Smooth muscle cell (in vitro differentiated cells): ENCODE results near the gene CACNA1B. TPM values are rescaled to one million over a fixed set of nuclear protein-coding genes. Genes with fewer than 3 reads are reported as not detected.

Experiments
- DNase-seq: peaks from one replicate; lab custom pipeline; 2025; ENCODE audit not compliant: unreplicated experiment; lab: John Stamatoyannopoulos, UW
- H2AFZ ChIP-seq: fragments of 200-600 bp; sonication (generic); 2 replicates; pipeline ENCODE4 v1.6.0; 2016; ENCODE audit warnings: antibody characterized with exemption, low read depth, mild to moderate bottlenecking
- H3F3A ChIP-seq: fragments of 200-600 bp; sonication (generic); 2 replicates; pipeline ENCODE4 v1.6.0; 2017; ENCODE audit warnings: antibody characterized with exemption, low read depth
- H3K27ac ChIP-seq: fragments of 200-600 bp; sonication (generic); 2 replicates; pipeline ENCODE4 v1.5.1; 2016; ENCODE audit warnings: low read depth, mild to moderate bottlenecking
- H3K27me3 ChIP-seq: fragments of 200-600 bp; sonication (generic); 2 replicates; pipeline ENCODE4 v1.6.1; 2016; ENCODE audit warnings: low read depth, mild to moderate bottlenecking
- H3K36me3 ChIP-seq: fragments of 200-600 bp; sonication (generic); 2 replicates; pipeline ENCODE4 v1.5.1; 2016; ENCODE audit warnings: low read depth
- H3K4me1 ChIP-seq: fragments of 200-600 bp; sonication (generic); 2 replicates; pipeline ENCODE4 v1.5.1; 2016; ENCODE audit warnings: low read depth
- H3K4me2 ChIP-seq: fragments of 200-600 bp; sonication (generic); 2 replicates; pipeline ENCODE4 v1.6.0; 2016; ENCODE audit warnings: mild to moderate bottlenecking
- H3K4me3 ChIP-seq: fragments of 200-600 bp; sonication (generic); 2 replicates; pipeline ENCODE4 v1.5.1; 2016; ENCODE audit warnings: mild to moderate bottlenecking
- H3K79me2 ChIP-seq: fragments of 200-600 bp; sonication (generic); 2 replicates; pipeline ENCODE4 v1.6.0; 2016; ENCODE audit warnings: low read depth, mild to moderate bottlenecking
- H3K9ac ChIP-seq: fragments of 200-600 bp; sonication (generic); 2 replicates; pipeline ENCODE4 v1.6.0; 2016; ENCODE audit warnings: low read depth
- H3K9me3 ChIP-seq: fragments of 200-600 bp; sonication (generic); replicated peaks from 2 replicates; pipeline ENCODE4 v1.5.1; 2016; ENCODE audit warnings: low read depth
- H4K20me1 ChIP-seq: fragments of 200-600 bp; sonication (generic); 2 replicates; pipeline ENCODE4 v1.6.0; 2016; ENCODE audit warnings: low read depth
- CTCF ChIP-seq: fragments of 200-600 bp; sonication (generic); IDR thresholded peaks from 2 replicates; pipeline ENCODE4 v1.5.1; 2017; ENCODE audit warnings: borderline replicate concordance, mild to moderate bottlenecking, antibody characterized with exemption; ENCODE audit not compliant: insufficient read depth, poor library complexity, severe bottlenecking
- WGBS: methylation state at CpG from one replicate; pipeline ENCODE4 v1.1.7; 2016; ENCODE audit warnings: low lambda C conversion rate; 5-methylcytosine and 5-hydroxymethylcytosine counted together
- polyA plus RNA-seq: library from polyadenylated mRNA; unstranded; fragments of >200 nt; fragmentation: Nextera tagmentation; extraction: Ambion mirVana; gene quantifications from 2 replicates; pipeline ENCODE4 v1.2.1, GENCODE V29; 2016
- total RNA-seq: library from RNA; depleted of rRNA; stranded (reverse); fragments of >200 nt; gene quantifications from 2 replicates; pipeline ENCODE4 v1.2.3, GENCODE V29; 2014

Gene CACNA1B
- total and polyA plus RNA-seq, 2 experiments from 2014 or later = 0.09 to 0.23 TPM

DNA sequence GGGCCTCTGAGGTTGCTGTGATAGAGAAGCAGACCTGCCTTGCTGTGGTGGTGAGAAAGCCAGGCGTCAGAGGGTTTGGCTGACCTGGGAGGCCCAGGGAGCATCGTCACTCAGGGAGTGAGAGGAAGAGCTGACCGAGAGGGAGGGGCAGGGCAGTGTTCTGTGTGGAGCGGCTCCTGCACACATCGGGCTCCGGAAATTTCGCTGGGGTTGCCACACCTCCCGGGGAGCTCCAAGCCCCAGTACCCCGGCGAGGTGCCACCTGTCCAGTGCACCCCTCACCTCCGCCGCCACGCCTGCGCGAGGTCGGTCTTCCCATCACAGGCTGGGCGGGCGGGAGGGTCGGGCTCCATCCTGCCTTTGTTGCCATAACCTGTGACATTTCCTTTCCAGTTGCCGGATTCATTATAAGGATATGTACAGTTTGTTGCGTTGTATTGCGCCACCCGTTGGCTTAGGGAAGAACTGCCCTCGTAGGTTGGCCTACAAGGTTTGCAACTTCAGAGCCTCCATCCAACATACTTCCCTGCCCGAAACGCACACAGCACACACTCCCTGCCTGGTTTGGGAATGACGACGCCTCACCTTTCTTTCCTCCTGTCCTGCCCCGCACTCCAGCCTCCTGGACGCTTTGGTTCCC lies 223.2 kb downstream of the CACNA1B start:
- DNase-seq = no peak
- 96% methylated on average over 29 of the region's 30 CpGs for WGBS

DNA sequence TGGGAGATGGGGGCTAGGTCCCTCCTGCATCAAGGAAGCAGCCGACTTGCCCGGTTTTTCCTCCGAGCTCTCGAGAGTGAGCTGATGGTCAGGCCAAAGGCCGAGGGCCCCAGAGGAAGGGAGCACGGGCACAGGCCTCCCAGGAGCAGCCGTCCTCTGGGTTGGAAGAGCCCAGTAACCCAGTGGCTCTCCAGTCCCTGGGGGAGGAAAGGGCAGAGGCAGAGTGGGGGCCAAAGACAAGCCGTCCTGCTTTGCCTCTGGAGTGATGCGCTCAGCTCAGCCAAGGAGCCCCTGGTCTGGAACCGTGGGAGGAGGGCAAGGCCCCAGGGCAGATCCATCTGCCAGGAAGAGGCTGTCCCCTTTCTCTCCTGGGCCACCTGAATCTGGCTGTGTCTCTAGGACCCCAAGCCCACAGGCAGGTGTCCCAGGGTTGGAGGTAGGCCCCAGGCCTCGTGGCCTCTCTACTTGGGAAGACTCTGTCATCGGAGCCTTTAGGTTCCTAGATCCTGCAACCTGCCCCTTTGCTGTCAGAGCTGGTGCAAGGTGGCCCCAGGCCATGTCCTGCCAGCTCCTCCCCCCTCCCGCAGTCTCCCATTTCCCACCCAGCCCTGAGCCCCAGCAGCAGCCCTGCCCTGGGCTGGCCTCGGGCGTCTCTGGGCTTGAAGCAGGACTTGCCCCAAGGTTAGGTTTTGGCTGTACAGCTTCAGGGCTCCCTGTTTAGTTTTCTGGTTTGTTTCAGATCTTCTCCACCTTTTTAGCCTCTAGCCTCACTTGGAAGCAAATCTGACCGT lies 224.1 kb downstream of the CACNA1B start:
- Histone ChIP-seq H3K27ac (no peak overlapping the region), H4K20me1 (no peaks in the 10 kb centered on the region), H3K4me3 (no peak overlapping the region), H3K36me3 (no peaks in the 10 kb centered on the region), H3K4me2 (no peak overlapping the region), H2AFZ (no peak overlapping the region), H3K79me2 (no peaks in the 10 kb centered on the region), H3K9ac (no peak overlapping the region), H3F3A (no peaks in the 10 kb centered on the region), H3K4me1 (peaks cover 4% of the 10 kb centered on the region), H3K9me3 (no peaks in the 10 kb centered on the region), H3K27me3 (no peaks in the 10 kb centered on the region)
- TF ChIP-seq CTCF = no peak
- 95% methylated on average over 16 of the region's 16 CpGs for WGBS
- no peak for DNase-seq

More for the DNA sequence above, 223.2 kb downstream of the CACNA1B start:
- H4K20me1 ChIP-seq = no peaks in the 10 kb centered on the region
- no peaks in the 10 kb centered on the region for H3K79me2 ChIP-seq
- no peak for TF ChIP-seq CTCF
- no peaks in the 10 kb centered on the region for H3F3A ChIP-seq
- peaks cover 4% of the 10 kb centered on the region for H3K4me1 ChIP-seq
- no peaks in the 10 kb centered on the region for H3K27me3 ChIP-seq
- no peak overlapping the region for H3K4me2 ChIP-seq
- H2AFZ ChIP-seq = no peak overlapping the region
- H3K4me3 ChIP-seq = no peak overlapping the region
- H3K9me3 ChIP-seq = no peaks in the 10 kb centered on the region
- H3K9ac ChIP-seq = no peak overlapping the region
- H3K36me3 ChIP-seq = no peaks in the 10 kb centered on the region
- H3K27ac ChIP-seq = no peak overlapping the region

DNA sequence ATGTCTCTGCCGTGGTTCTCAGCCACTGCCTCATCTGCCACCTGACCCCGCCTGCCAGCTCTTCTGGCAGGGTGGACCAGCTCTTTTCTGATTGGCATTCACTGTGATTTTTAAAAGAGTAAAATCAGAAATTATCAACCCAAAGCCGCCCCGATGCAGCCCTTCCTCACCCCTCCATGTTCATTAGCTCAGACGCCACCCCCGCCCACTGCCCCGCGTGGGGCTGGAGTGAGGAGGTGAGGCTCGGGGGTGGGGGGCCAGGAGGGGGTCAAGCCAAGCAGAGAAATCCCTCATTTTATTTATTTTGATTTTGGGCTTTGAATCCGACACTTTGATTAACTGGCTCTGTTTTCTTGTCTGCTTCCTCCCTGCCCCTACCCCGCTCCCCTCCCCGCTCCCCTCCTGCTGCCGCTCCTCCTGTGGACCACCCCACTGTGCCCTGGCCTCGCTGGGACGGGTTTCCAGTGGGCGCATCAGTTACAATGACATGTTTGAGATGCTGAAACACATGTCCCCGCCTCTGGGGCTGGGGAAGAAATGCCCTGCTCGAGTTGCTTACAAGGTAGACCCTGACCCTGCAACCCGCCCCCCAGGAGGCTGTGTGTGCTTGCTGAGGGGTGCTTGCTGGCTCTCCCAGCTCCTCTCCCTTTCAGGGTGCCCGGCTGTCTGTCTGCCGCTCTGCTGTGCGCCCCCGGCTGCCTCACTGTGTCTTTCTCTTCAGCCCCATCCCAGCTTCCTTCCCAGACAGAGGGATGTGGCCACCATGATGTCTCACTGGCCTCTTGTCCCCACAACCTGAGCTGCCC lies 224.9 kb downstream of the CACNA1B start:
- no peak overlapping the region for H3K9ac ChIP-seq
- no peaks in the 10 kb centered on the region for H3K27me3 ChIP-seq
- DNase-seq = no peak
- no peak overlapping the region for H3K4me2 ChIP-seq
- 85% methylated on average over 20 of the region's 23 CpGs for whole genome bisulfite sequencing
- no peaks in the 10 kb centered on the region for H4K20me1 ChIP-seq
- peaks cover 4% of the 10 kb centered on the region for H3K4me1 ChIP-seq
- H3K9me3 ChIP-seq = no peaks in the 10 kb centered on the region
- no peak overlapping the region for H2AFZ ChIP-seq
- TF ChIP-seq CTCF = no peak
- H3K27ac ChIP-seq = no peak overlapping the region
- no peaks in the 10 kb centered on the region for H3K36me3 ChIP-seq
- H3K79me2 ChIP-seq = no peaks in the 10 kb centered on the region
- H3K4me3 ChIP-seq = no peak overlapping the region
- H3F3A ChIP-seq = no peaks in the 10 kb centered on the region
